Neuronal stem cell (in vitro differentiated cells): ENCODE results near the gene ROMO1.

ENCODE experiments used
- DNase-seq: peaks from one replicate; pipeline ENCODE4 v3.0.0-alpha.2; 2013; ENCODE audit warnings: low spot score
- H2AFZ ChIP-seq: one replicate; pipeline ENCODE4 v1.6.1; 2013; ENCODE audit warnings: mild to moderate bottlenecking, low read length, inconsistent platforms
- H2AK5ac ChIP-seq: 2 replicates; pipeline ENCODE4 v1.6.1; 2013; ENCODE audit warnings: low read depth, mild to moderate bottlenecking, inconsistent platforms, low read length, moderate library complexity, mixed read lengths
- H2BK120ac ChIP-seq: 2 replicates; pipeline ENCODE4 v1.6.1; 2013; ENCODE audit warnings: low read depth, mild to moderate bottlenecking, inconsistent platforms, low read length, moderate library complexity, mixed read lengths
- H2BK12ac ChIP-seq: one replicate; pipeline ENCODE4 v1.6.1; 2013; ENCODE audit warnings: low read length, inconsistent platforms
- H2BK15ac ChIP-seq: 2 replicates; pipeline ENCODE4 v1.6.1; 2013; ENCODE audit warnings: mild to moderate bottlenecking, low read length, inconsistent platforms, mixed read lengths
- H2BK5ac ChIP-seq: one replicate; pipeline ENCODE4 v1.6.1; 2013; ENCODE audit warnings: inconsistent platforms, mild to moderate bottlenecking, low read length, moderate library complexity
- H3K14ac ChIP-seq: one replicate; pipeline ENCODE4 v1.6.1; 2013; ENCODE audit warnings: low read length, inconsistent platforms
- H3K18ac ChIP-seq: 2 replicates; pipeline ENCODE4 v1.6.1; 2013; ENCODE audit warnings: low read length, inconsistent platforms
- H3K23ac ChIP-seq: 2 replicates; pipeline ENCODE4 v1.6.1; 2013; ENCODE audit warnings: low read depth, mild to moderate bottlenecking, mixed read lengths, low read length, inconsistent platforms; ENCODE audit not compliant: poor library complexity
- H3K27ac ChIP-seq: replicated peaks from 3 replicates; pipeline ENCODE4 v1.5.1; 2013; ENCODE audit warnings: low read length, inconsistent platforms
- H3K27me3 ChIP-seq, 3 experiments: 2 replicates each; pipeline ENCODE4 v1.6.1; 2013; ENCODE audit warnings: low read length in 3 of 3, mild to moderate bottlenecking in 2 of 3, inconsistent platforms in 1 of 3, low read depth in 1 of 3, mixed read lengths in 1 of 3, moderate library complexity in 1 of 3; ENCODE audit not compliant: control insufficient read depth in 3 of 3, insufficient read depth in 3 of 3
- H3K36me3 ChIP-seq, 2 donors: replicated peaks in 1 of 2; 2 replicates each; pipeline ENCODE4 v1.6.1; 2013; ENCODE audit warnings: low read length in 2 of 2; ENCODE audit not compliant: control insufficient read depth in 2 of 2, insufficient read depth in 2 of 2
- H3K4ac ChIP-seq: 2 replicates; pipeline ENCODE4 v1.6.1; 2013; ENCODE audit warnings: inconsistent platforms, mild to moderate bottlenecking, low read length, moderate library complexity
- H3K4me1 ChIP-seq, 2 donors: 1 replicate in 1 of 2; 2 replicates in 1 of 2; pipeline ENCODE4 v1.6.1; 2013; ENCODE audit warnings: low read length in 2 of 2, low read depth in 1 of 2; ENCODE audit not compliant: control insufficient read depth in 2 of 2, insufficient read depth in 1 of 2
- H3K4me2 ChIP-seq: one replicate; pipeline ENCODE4 v1.6.1; 2013; ENCODE audit warnings: mild to moderate bottlenecking, low read length, inconsistent platforms; ENCODE audit not compliant: insufficient read depth, poor library complexity, severe bottlenecking
- H3K4me3 ChIP-seq, 2 donors: 2 replicates each; pipeline ENCODE4 v1.5.1; 2013; ENCODE audit warnings: low read length in 2 of 2, mild to moderate bottlenecking in 2 of 2, inconsistent platforms in 1 of 2, moderate library complexity in 1 of 2
- H3K79me1 ChIP-seq: one replicate; pipeline ENCODE4 v1.6.1; 2013; ENCODE audit warnings: low read depth, mild to moderate bottlenecking, inconsistent platforms, low read length, moderate library complexity
- H3K9ac ChIP-seq: one replicate; pipeline ENCODE4 v1.6.1; 2013; ENCODE audit warnings: mild to moderate bottlenecking, low read depth, low read length, inconsistent platforms; ENCODE audit not compliant: poor library complexity
- H3K9me3 ChIP-seq, 2 donors: replicated peaks in 1 of 2; 2 replicates each; pipeline versions ENCODE3 to v1.6.1; 2013; ENCODE audit warnings: low read length in 2 of 2, mild to moderate bottlenecking in 2 of 2, inconsistent platforms in 1 of 2, low read depth in 1 of 2, mixed read lengths in 1 of 2, moderate library complexity in 1 of 2; ENCODE audit not compliant: control insufficient read depth in 2 of 2, insufficient read depth in 1 of 2
- H4K8ac ChIP-seq: one replicate; pipeline ENCODE4 v1.6.1; 2013; ENCODE audit warnings: low read depth, mild to moderate bottlenecking, inconsistent platforms, low read length, moderate library complexity
- H4K91ac ChIP-seq: one replicate; pipeline ENCODE4 v1.6.1; 2013; ENCODE audit warnings: low read length, low read depth, mild to moderate bottlenecking, inconsistent platforms; ENCODE audit not compliant: poor library complexity
- WGBS, 2 donors: extraction: QIAGEN DNeasy Blood & Tissue Kit; methylation state at CpG; one replicate each; pipeline ENCODE4 v1.1.7; 2013; ENCODE audit warnings: missing lambda C conversion rate in 2 of 2, mixed read lengths in 1 of 2; ENCODE audit not compliant: insufficient read length in 2 of 2, insufficient replicate concordance in 1 of 2; ENCODE audit errors: extremely low coverage in 2 of 2; 5-methylcytosine and 5-hydroxymethylcytosine counted together

The ROMO1 gene

DNA sequence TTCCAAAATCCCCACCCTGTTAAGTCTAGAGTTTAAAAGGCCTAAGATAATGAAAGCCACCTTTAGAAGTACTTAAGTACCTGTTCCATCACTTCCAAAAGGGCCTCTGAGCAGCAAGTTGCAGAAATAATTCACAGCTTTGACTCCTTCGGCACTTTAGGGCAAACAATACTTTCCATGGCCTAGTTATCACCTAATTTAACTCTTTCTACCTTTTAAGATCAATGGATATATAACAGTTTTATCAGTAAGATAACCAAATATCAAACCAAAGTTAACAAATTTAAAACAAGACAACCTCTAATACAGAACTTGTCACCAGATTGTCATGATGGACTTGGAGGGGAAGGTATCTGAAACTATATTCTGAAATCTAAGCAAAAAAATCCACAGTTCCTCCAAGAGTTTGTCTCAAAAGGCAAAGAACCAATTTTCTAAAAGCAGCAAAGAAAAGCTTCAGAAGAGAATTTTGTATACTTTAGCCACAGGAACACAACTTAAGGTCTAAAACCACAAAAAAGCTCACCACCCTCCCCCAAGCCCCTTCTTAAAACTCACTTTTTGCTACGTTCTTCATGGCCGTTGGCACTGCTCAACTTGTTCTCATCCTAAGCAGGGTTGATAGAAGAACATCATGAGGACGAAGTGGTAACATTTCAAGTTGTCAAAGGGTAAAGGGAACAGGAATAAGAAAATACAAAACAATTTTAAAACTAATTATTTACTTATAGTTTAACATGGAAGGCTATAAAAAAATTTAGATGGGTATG is 39.4 kb downstream of the ROMO1 start:
- Histone ChIP-seq H3K79me1 (peaks cover 4% of the 10 kb centered on the region), H2BK15ac (no peak overlapping the region), H3K4me1 (peaks cover 7 to 15% of the 10 kb centered on the region in 2 donors), H4K8ac (no peak overlapping the region), H3K36me3 (peaks cover 27 to 74% of the 10 kb centered on the region in 2 donors), H2BK120ac (no peak overlapping the region), H3K9ac (no peak overlapping the region), H4K91ac (no peak overlapping the region), H3K27me3 (no peaks in the 10 kb centered on the region), H3K4me2 (no peak overlapping the region), H3K4ac (no peak overlapping the region), H3K27ac (no peak overlapping the region), H3K9me3 (peaks cover 0 to 7% of the 10 kb centered on the region in 2 donors), H2BK12ac (no peak overlapping the region), H3K4me3 (no peak overlapping the region), H2AFZ (no peak overlapping the region), H2AK5ac (no peak overlapping the region), H3K14ac (no peak overlapping the region), H3K23ac (no peak overlapping the region), H2BK5ac (no peak overlapping the region), H3K18ac (no peak overlapping the region)
- WGBS, 2 donors = no CpG with 5 or more reads among the region's 4 CpGs
- DNase-seq = no peak

DNA sequence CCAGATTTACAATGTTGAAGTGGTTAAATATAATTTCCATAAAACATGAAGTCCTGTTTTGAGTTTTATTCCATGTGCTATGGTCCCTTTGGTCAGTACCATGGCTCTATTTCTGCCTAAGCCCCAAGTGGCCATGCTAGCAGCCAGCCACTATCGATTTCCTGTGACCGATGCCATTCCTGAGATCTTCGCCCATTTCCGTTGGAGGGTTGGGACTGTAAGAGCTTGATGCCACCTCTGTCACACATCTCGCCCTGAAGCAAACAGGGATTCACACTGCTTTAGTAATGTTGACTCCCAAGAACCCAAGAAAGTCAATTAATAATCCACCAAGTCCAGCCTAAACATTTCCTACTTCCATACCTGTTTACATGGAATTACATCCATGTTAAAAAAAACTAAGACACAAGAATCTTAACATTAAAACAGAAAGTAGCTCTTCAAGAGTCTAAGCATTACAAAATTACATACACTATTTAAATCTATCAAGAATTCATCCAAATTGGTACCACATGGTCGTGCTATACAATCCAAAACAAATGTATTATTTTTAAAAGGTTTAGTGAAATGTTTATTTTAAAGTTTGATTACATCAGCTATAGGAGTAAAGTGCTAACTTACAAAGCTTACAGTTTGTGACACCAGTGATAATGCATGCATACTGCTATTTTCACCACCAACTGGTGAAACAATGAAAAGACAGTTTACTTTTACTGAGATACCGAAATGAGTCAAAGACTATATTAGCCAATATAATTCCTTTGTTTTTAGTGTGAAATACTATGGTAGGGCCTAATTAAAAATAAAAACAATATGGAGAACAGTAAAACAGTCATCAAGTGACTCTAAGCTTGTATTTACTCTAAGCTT is 40.3 kb downstream of the ROMO1 start:
- H3K27me3 ChIP-seq = no peaks in the 10 kb centered on the region
- peaks cover 4% of the 10 kb centered on the region for H3K79me1 ChIP-seq
- peaks cover 23 to 64% of the 10 kb centered on the region in 2 donors for H3K36me3 ChIP-seq
- H3K4me3 ChIP-seq = peak overlapping the region in 1 of 2 donors; percentile 64
- no CpG with 5 or more reads among the region's 7 CpGs for WGBS, 2 donors
- H3K9me3 ChIP-seq = peaks cover 0 to 7% of the 10 kb centered on the region in 2 donors
- H3K4me1 ChIP-seq = peaks cover 7 to 15% of the 10 kb centered on the region in 2 donors
- H3K14ac ChIP-seq = no peak overlapping the region
- H3K4me2 ChIP-seq = no peak overlapping the region
- H3K4ac ChIP-seq = no peak overlapping the region
- no peak for DNase-seq
- H3K27ac ChIP-seq = no peak overlapping the region
- H2BK15ac ChIP-seq = no peak overlapping the region
- no peak overlapping the region for H2BK120ac ChIP-seq
- no peak overlapping the region for H2BK5ac ChIP-seq
- no peak overlapping the region for H3K23ac ChIP-seq
- H2AFZ ChIP-seq = no peak overlapping the region
- no peak overlapping the region for H2BK12ac ChIP-seq
- H3K18ac ChIP-seq = no peak overlapping the region
- H4K91ac ChIP-seq = no peak overlapping the region
- H3K9ac ChIP-seq = no peak overlapping the region
- no peak overlapping the region for H2AK5ac ChIP-seq
- no peak overlapping the region for H4K8ac ChIP-seq

DNA sequence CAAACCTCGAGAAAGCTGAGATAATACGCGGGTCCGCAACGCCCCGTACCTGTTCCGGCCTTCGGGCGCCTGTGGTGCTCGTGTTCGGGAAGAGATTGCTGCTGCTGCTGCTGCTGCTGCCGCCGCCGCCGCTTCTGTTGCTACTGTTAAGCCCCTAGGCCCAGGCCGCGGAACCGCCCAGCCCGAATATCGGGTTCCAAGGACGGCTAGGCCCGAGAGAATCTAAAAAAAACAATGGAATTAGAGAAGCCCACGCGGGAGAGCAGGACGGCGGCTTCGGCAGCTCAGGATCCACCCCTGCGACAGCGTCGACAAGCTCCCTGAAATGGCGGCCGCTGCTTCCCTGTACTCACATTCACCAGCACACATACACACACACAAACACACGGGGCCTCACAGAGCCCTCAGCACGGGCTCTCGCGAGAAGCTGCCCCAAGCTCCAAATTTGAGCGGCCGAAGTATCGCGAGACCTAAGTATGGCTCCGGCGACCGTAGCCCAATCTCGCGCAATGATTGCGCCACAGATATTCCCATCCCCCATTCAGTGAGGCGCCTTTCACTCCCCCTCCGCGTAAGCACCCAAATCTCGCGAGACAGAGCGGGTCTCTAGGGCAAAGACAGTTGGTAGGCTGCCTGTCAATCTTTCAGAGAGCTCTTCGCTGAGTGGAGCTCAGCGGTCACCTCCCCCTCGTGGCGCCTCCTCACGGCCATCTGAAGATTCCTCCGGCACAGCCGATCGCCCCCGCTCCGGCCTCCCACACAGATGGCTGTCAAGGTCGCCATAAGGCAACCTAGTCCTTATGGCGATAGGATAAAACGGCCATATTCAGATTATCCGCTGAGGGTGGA is 42.9 kb downstream of the ROMO1 start, which contains the start of gene RBM39:
TSS of gene RBM39 (minus strand) at position 369 of the 849 bp plus-strand sequence. CDS start 1,386 bp downstream, outside the sequence.
- peaks cover 0 to 7% of the 10 kb centered on the region in 2 donors for H3K9me3 ChIP-seq
- WGBS, 2 donors = no CpG with 5 or more reads among the region's 66 CpGs
- H3K23ac ChIP-seq = peak within 1 kb of the TSS; percentile 100

More for the DNA sequence above, 42.9 kb downstream of the ROMO1 start, which contains the start of gene RBM39:
- peak within 1 kb of the TSS; percentile 100 for H3K18ac ChIP-seq
- peak within 1 kb of the TSS; percentile 87 for H2BK120ac ChIP-seq
- peak within 1 kb of the TSS; percentile 49 for H3K4me2 ChIP-seq
- peak within 1 kb of the TSS; percentile 69 for H2AFZ ChIP-seq
- H3K27me3 ChIP-seq = no peaks in the 10 kb centered on the region
- peak; percentile 100 for DNase-seq
- H2BK5ac ChIP-seq = peak within 1 kb of the TSS; percentile 100
- H3K4me3 ChIP-seq = peak within 1 kb of the TSS; percentile 64 to 91
- H3K14ac ChIP-seq = peak within 1 kb of the TSS; percentile 89
- H3K4ac ChIP-seq = peak within 1 kb of the TSS; percentile 98
- peaks cover 4% of the 10 kb centered on the region for H3K79me1 ChIP-seq
- peaks cover 7 to 15% of the 10 kb centered on the region in 2 donors for H3K4me1 ChIP-seq
- peaks cover 16 to 38% of the 10 kb centered on the region in 2 donors for H3K36me3 ChIP-seq
- H4K91ac ChIP-seq = peak within 1 kb of the TSS; percentile 100
- H3K9ac ChIP-seq = peak within 1 kb of the TSS; percentile 95
- peak within 1 kb of the TSS; percentile 99 for H2BK15ac ChIP-seq
- peak within 1 kb of the TSS; percentile 89 for H3K27ac ChIP-seq
- H2AK5ac ChIP-seq = peak within 1 kb of the TSS; percentile 100
- peak within 1 kb of the TSS; percentile 17 for H4K8ac ChIP-seq
- no peak within 1 kb of the TSS for H2BK12ac ChIP-seq
